ENCODE results near the gene LYSMD3.

LYSMD3 gene

DNA sequence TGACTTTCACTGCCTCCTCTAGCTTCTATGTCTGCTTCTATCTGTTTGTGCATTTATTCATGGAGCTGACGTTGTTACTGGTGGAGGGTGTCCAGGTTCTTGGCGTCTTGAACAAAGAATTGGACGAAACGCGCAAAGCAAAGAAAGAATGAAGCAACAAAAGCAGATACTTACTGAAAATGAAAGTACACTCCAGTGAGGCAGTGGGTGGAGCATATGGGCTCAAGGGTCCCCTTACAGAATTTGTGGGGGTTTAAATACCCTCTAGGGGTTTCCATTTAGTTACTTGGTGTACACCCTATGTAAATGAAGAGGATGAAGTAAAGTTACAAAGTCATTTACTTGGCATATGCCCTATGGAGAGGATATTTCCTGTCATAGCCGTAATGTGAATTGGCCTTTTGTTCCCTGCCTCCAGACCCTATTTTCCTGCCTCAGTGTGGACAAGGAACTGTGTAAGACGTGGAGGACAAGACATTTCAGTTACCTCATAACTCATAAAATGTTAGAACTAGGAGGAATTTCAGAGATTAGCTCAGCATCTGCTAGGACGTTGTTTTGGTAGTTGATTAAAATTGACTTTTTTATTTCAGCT, 51.7 kb downstream of the LYSMD3 start:
- TF ChIP-seq, protein P1, sequence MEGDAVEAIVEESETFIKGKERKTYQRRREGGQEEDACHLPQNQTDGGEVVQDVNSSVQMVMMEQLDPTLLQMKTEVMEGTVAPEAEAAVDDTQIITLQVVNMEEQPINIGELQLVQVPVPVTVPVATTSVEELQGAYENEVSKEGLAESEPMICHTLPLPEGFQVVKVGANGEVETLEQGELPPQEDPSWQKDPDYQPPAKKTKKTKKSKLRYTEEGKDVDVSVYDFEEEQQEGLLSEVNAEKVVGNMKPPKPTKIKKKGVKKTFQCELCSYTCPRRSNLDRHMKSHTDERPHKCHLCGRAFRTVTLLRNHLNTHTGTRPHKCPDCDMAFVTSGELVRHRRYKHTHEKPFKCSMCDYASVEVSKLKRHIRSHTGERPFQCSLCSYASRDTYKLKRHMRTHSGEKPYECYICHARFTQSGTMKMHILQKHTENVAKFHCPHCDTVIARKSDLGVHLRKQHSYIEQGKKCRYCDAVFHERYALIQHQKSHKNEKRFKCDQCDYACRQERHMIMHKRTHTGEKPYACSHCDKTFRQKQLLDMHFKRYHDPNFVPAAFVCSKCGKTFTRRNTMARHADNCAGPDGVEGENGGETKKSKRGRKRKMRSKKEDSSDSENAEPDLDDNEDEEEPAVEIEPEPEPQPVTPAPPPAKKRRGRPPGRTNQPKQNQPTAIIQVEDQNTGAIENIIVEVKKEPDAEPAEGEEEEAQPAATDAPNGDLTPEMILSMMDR (IDR thresholded peaks at IDR 0.05; ENCODE audit: control insufficient read depth, extremely low read depth, insufficient read depth): no peak
- no peak overlapping the region for H3K4me3 ChIP-seq (ENCODE audit: low read depth, low read length)
- DNase-seq (ENCODE audit: low read depth): no peak

DNA sequence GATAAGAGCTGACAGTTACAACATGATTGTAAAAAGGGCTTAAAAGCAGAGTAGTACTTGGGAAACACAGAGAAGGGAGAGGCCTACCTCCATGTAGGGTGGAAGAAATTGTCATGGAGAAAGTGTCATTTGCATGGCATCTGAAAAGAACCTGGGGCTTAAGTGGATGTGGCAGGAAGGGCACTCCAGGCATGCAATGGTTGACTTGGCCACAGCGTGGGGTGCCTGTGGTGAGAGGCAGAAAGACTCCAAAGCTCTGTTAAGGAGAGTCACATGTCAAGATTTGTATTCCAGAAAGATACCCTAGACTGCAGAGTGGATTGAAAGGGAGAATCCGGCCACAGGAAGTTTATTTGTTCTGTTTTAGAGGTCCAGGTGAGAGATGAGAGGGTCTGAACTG, 52.3 kb downstream of the LYSMD3 start:
- no peak for DNase-seq (ENCODE audit: low read depth)
- no peak overlapping the region for H3K4me3 ChIP-seq (ENCODE audit: low read depth, low read length)

DNA sequence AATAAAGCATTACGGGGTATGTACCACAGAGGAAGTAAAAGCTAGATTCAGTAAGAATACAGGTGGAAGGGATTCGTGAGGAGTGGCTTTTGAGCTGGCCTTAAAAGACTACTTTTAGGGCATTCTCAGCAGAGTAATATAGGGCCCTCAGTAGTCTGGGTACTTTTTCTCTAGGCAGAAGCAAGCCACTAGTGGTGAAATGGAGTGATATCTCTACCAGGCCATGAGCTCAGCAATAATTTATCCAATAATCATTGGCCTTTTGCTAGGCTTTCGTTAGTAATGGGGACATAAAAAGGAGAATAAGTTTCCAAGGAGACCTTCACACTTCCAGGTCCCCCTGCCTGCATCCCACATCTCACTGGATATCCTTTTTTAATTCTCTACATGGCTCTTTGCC, 53.0 kb downstream of the LYSMD3 start:
- DNase-seq (ENCODE audit: low read depth): no peak
- H3K4me3 ChIP-seq (ENCODE audit: low read depth, low read length): no peak overlapping the region
- TF ChIP-seq, protein P1 (IDR thresholded peaks at IDR 0.05; ENCODE audit: control insufficient read depth, extremely low read depth, insufficient read depth): no peak

More for the DNA sequence above, 52.3 kb downstream of the LYSMD3 start:
- TF ChIP-seq, protein P1 (IDR thresholded peaks at IDR 0.05; ENCODE audit: control insufficient read depth, extremely low read depth, insufficient read depth): no peak

DNA sequence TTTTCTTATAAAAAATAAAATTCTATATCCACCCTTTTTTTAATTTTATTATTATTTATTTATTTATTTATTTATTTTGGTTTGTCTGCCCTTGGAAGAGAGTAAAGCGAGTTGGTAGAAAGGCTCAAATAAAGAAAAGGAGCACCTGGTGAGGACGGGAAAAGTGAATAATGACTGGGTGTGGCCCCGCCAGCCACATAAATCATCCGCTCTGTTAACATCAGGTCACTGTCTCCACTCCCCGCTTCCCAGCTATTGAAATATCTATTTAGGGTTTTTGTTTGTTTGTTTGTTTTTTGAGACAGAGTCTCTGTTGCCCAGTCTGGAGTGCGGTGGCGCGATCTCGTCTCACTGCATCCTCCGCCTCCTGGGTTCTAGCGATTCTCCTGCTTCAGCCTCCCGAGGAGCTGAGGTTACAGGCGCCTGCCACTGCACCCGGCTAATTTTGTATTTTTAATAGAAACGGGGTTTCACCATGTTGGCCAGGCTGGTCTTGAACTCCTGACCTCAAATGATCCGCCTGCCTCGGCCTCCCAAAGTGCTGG, 53.9 kb downstream of the LYSMD3 start:
- TF ChIP-seq, protein P1 (IDR thresholded peaks at IDR 0.05; ENCODE audit: control insufficient read depth, extremely low read depth, insufficient read depth): no peak
- DNase-seq (ENCODE audit: low read depth): no peak
- H3K4me3 ChIP-seq (ENCODE audit: low read depth, low read length): peak overlapping the region; percentile 79

DNA sequence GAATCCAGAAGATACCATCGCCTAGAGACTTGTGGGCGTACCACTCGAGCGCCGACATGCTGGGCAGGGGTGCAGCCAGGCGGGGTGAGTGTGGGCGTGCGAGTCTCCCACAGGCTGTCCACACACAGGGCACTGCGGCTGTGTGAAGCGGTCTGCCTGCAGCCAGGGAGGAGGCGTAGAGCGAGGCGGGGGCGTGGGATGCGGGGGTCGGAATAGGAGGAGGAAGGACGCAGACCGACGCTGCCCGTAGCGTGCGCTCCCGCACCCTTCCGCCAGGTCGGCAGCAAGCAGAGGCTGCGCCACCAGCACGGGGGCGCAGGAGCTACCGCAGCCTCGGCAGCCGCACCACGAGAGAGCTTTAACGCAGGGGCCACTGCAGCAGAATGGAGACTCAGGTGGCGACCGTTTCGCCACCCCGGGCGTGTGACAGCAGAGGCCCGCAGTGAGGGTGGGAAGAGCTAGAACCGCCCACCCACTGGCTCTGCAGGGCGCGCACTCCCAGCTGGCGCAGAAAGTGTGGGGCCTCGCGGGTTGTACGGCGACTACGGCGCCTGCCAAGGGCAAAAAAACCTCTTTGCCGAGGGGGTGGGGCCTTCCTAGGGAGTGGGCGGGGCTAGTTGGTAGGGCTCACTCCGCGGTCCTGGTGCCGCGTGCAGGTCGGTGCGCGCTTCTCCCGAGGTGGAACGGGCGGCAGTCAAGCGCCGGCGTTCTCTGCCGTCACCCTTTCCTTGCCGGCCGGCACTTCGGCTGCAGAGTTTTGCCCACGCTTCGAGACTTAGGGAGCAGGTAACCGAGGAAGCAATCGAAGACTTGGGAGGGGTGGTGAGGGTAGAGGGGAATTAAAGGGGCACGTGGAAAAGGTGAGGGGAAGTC, 54.9 kb downstream of the LYSMD3 start, which contains the start of the genes MBLAC2 and POLR3G:
MBLAC2 (minus strand) TSS at position 537 of the 873 bp plus-strand sequence; CDS start at position 58, 479 bp downstream.
POLR3G (plus strand) TSS at position 630 of the 873 bp plus-strand sequence. CDS start 10,704 bp downstream, outside the sequence.
- peak; percentile 80 for DNase-seq (ENCODE audit: low read depth)
- TF ChIP-seq, protein P1 (IDR thresholded peaks at IDR 0.05; ENCODE audit: control insufficient read depth, extremely low read depth, insufficient read depth): peak; percentile 39
- H3K4me3 ChIP-seq (ENCODE audit: low read depth, low read length): peak within 1 kb of the TSS; percentile 79

DNA sequence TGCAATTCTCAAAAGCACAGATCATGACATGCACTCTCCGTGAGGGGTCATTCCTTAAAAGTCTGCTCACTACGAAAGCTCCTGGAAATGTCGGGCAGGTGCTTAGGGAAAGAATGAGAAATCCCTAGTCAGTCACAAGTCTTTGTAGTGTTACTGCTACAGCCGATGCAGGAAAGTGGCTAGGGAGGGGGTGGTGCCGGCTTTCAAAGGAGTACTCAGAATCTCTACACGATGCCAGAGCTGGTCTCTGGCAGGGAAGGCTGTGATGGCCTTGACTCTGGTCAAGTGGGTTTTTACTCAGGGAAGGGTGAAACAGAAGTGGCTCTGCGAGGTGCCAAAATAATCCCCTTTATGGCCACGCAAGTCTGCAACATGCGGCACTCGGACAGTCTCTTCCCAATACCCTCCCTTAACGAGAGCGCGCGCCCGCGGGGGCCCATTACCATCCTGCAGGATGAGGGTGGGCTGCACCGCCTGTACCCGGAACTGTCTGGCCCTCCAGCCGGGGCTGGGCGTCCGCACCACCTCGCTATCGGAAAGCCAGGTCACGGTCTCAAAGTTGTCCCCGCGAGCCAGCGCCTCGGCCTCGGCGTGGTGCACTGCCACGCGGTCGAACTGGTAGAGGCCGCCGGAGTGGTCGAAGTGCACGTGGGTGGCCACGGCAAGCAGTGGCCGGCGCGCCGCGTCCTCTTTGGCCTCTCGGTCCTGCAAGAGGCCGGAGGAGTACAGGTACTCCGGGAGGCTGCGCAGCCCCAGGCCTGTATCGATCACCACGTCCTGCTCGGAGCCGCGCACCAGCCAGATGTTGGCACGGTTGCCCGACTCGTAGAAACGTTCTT, 55.8 kb downstream of the LYSMD3 start:
- TF ChIP-seq, protein P1 (IDR thresholded peaks at IDR 0.05; ENCODE audit: control insufficient read depth, extremely low read depth, insufficient read depth): no peak
- H3K4me3 ChIP-seq (ENCODE audit: low read depth, low read length): peak overlapping the region; percentile 79
- DNase-seq (ENCODE audit: low read depth): peak; percentile 6

Data from LNCaP clone FGC (cell line).